Measurements from ENCODE around the gene NOS2. TPM values are rescaled to one million over a fixed set of nuclear protein-coding genes. Genes with fewer than 3 reads are reported as not detected.
"Not testable (repeated sequence)": the region's sequence is repeated elsewhere in the genome, so short reads cannot be mapped to it uniquely, and the experiment has no call there.

NOS2 gene
- total RNA-seq, 2 donors from 2014 or later = 0.26 to 0.33 TPM

DNA sequence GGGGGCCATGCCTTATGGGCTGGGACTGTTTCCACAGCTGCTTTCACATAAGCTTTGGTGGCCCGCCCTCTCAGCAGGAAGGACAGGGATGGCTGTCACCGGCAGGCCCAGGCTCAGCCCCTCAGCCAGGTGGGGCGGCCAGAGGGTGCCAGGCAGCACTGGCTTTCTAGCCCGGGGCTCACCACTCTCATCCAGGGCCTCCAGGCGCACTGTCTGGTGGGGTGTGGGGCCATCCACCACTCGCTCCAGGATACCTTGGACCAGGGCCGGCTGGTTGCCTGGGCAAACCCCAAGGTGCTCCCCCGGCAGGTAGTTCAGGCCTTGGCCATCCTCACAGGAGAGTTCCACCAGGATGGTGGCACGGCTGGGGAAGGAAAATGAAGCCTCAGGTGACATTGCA is 35.0 kb downstream of the NOS2 start:
- Histone ChIP-seq H3K9me3 (no peaks in the 10 kb centered on the region), H3K36me3 (replicated peaks in 1 of 2; ENCODE audit: insufficient read depth in 1 of 2, low read depth in 2 of 2) (no peaks in the 10 kb centered on the region), H3K4me1 (no peaks in the 10 kb centered on the region), H3K4me3 (no peak overlapping the region), H3K27ac (no peak overlapping the region), H3K27me3 (no peaks in the 10 kb centered on the region)
- TF ChIP-seq, protein P1, sequence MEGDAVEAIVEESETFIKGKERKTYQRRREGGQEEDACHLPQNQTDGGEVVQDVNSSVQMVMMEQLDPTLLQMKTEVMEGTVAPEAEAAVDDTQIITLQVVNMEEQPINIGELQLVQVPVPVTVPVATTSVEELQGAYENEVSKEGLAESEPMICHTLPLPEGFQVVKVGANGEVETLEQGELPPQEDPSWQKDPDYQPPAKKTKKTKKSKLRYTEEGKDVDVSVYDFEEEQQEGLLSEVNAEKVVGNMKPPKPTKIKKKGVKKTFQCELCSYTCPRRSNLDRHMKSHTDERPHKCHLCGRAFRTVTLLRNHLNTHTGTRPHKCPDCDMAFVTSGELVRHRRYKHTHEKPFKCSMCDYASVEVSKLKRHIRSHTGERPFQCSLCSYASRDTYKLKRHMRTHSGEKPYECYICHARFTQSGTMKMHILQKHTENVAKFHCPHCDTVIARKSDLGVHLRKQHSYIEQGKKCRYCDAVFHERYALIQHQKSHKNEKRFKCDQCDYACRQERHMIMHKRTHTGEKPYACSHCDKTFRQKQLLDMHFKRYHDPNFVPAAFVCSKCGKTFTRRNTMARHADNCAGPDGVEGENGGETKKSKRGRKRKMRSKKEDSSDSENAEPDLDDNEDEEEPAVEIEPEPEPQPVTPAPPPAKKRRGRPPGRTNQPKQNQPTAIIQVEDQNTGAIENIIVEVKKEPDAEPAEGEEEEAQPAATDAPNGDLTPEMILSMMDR (IDR thresholded peaks at IDR 0.05) = no peak
- TF ChIP-seq POLR2A (IDR thresholded peaks at IDR 0.05) = no peak
- DNase-seq = no peak
- WGBS, 2 donors = 82 to 93% methylated on average over 4 to 9 of the region's 9 CpGs
- intact Hi-C loops (cut with DNase I) = no loop called here
- ATAC-seq = no peak

DNA sequence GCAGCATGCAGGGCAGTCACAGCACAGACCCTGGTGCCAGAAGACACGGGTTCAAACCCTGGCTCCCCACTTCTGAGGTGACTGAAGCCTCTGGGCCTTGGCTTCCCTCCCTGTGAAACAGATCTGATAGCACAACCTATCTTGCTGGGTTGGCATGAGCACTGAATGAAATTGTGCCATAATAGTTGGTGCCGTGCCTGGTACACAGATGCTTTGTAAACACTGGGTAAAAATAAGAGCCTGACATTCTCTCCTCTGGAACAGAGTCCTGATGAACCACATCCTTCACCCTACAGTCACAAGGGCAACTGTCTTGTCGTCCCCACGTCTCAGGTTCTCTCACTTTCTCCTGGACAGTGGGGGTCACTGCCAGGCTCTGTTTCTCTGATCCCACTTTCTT is 35.7 kb downstream of the NOS2 start:
- H3K27ac ChIP-seq = no peak overlapping the region
- no peaks in the 10 kb centered on the region for H3K36me3 ChIP-seq (replicated peaks in 1 of 2; ENCODE audit: insufficient read depth in 1 of 2, low read depth in 2 of 2)
- DNase-seq (peak in 1 of 4 donors; percentile 14), ATAC-seq (no peak)
- H3K27me3 ChIP-seq = no peaks in the 10 kb centered on the region
- H3K4me1 ChIP-seq = no peaks in the 10 kb centered on the region
- no peak for TF ChIP-seq POLR2A (IDR thresholded peaks at IDR 0.05)
- TF ChIP-seq, protein P1 (IDR thresholded peaks at IDR 0.05) = no peak
- intact Hi-C loops (cut with DNase I) = loop anchor here (5.0 kb wide), 1 partner anchor 113 kb away; no protein-coding TSS in a partner anchor
- H3K9me3 ChIP-seq = no peaks in the 10 kb centered on the region
- 44 to 62% methylated on average over 3 to 4 of the region's 4 CpGs for WGBS, 2 donors
- H3K4me3 ChIP-seq = no peak overlapping the region

DNA sequence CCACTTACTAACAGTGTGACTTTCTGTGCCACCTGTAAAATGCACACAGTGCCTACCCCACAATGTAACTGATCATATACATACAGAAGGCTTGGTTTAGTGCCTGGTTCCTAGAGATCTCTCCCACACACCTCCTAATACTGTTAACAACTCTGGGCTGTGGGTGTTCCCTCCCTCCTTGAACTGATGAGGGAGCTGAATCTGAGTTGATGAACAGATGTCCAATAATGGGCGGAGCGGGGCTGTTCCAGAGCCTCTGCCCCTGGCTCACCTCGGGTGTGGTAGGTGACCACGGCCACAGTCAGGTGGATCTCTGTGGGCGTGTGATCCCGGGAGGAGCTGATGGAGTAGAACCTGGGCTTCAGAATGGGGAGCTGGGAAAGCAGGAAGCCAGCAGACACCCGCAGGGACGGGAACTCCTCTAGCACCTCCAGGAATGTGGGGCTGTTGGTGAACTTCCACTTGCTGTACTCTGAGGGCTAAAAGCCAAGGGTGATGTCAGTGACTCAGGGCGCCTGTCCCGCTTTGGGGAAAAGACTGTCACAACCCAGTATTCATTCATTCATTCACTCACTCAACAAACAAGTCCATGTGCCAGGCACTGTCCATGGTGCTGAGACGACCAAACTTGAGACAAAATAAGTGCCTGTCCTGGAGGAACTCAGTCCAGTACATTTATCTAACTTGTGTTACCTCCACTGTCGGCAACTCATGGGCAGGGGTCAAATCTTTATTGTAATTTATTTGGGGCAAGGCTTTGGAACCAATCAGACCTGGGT is 37.6 kb downstream of the NOS2 start:
- H3K4me1 ChIP-seq = no peaks in the 10 kb centered on the region
- ATAC-seq (no peak), DNase-seq (peak in 1 of 4 donors; percentile 19)
- H3K4me3 ChIP-seq = no peak overlapping the region
- intact Hi-C loops (cut with DNase I) = loop anchor here (5.0 kb wide), 1 partner anchor 115 kb away; no protein-coding TSS in a partner anchor
- WGBS, 2 donors = 64 to 79% methylated on average over 6 to 12 of the region's 12 CpGs
- H3K9me3 ChIP-seq = no peaks in the 10 kb centered on the region
- no peak overlapping the region for H3K27ac ChIP-seq
- H3K36me3 ChIP-seq (replicated peaks in 1 of 2; ENCODE audit: insufficient read depth in 1 of 2, low read depth in 2 of 2) = no peaks in the 10 kb centered on the region
- H3K27me3 ChIP-seq = no peaks in the 10 kb centered on the region
- TF ChIP-seq, protein P1 (IDR thresholded peaks at IDR 0.05) = no peak
- TF ChIP-seq POLR2A (IDR thresholded peaks at IDR 0.05) = no peak

DNA sequence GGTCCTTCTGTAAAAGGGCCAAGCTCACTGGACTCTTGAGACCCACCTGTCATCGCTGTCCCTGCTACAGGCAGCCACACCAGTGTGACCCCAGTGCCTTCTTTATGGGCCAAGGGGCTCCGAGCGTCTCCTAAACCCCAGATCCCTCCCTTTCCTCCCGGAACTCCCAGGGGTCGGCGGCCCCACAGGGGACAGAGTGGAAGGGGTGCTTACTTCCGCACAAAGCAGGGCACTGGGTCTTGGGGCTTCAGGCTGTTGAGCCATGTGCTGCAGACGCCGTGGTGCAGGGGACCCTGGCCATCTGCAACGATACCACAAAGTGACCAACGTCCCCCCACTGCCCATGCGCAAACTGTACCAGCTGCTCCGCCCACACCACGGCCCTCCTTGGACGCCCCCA is 39.4 kb downstream of the NOS2 start:
- intact Hi-C loops (cut with DNase I) = loop anchor here (5.0 kb wide), 1 partner anchor 116 kb away; no protein-coding TSS in a partner anchor
- not testable (repeated sequence) for H3K4me3 ChIP-seq
- 82 to 86% methylated on average over 3 to 13 of the region's 15 CpGs for WGBS, 2 donors

DNA sequence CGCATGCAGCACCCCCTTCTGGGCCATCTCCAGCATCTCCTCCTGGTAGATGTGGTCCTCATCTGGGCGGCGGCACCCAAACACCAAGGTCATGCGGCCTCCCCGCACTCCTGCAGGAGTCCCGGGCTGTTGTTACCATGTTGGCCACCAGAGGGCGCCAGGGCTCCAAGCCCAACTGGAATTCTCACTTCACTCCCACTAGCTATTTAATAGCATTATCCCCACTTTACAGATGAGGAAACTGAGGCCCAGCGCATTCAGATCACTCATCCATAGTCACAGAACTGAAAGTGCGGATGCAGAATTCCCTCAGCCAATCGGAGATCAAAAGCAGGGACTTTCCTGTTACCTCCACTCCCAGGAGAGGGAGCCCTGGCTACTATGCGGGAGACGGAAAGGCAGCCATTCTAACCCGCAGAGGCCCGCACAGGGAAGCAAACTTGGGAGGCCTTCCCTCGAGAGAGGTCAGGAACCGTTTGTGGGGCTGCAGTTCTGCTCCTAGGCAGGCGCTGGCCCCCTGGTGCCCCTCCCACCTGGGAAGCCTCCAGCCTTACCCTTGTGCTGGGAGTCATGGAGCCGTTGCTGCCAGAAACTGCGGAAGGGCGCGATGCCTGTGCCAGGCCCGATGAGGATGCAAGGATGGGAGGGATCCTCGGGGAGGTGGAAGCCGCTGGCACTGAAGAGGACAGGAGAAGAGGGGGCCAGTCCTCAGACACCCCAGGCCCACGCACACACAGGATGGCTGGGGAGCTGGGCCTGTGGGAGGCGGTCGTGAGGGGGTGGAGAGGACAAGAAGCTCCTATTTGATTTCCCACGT is 40.1 kb downstream of the NOS2 start:
- Histone ChIP-seq H3K36me3 (replicated peaks in 1 of 2; ENCODE audit: insufficient read depth in 1 of 2, low read depth in 2 of 2) (no peaks in the 10 kb centered on the region), H3K27me3 (no peaks in the 10 kb centered on the region), H3K27ac (no peak overlapping the region), H3K9me3 (no peaks in the 10 kb centered on the region), H3K4me3 (no peak overlapping the region), H3K4me1 (no peaks in the 10 kb centered on the region)
- peak; percentile 51 for ATAC-seq
- intact Hi-C loops (cut with DNase I) = loop anchor here (5.0 kb wide), 1 partner anchor 117 kb away; no protein-coding TSS in a partner anchor
- TF ChIP-seq, protein P1 (IDR thresholded peaks at IDR 0.05) = peak; percentile 75 to 95 (median 85)
- no peak for TF ChIP-seq POLR2A (IDR thresholded peaks at IDR 0.05)
- peak; percentile 66 to 81 (median 72) for DNase-seq
- 37 to 43% methylated on average over 23 to 28 of the region's 28 CpGs for WGBS, 2 donors

More for the DNA sequence above, 39.4 kb downstream of the NOS2 start:
- not testable (repeated sequence) for H3K4me1 ChIP-seq; H3K27ac ChIP-seq; DNase-seq; H3K27me3 ChIP-seq; H3K9me3 ChIP-seq; ATAC-seq; H3K36me3 ChIP-seq (replicated peaks in 1 of 2; ENCODE audit: insufficient read depth in 1 of 2, low read depth in 2 of 2)
